Sigmoid colon (tissue), 7 donors: ENCODE measurements around the gene MUC5B. TPM values are rescaled to one million over a fixed set of nuclear protein-coding genes. Genes with fewer than 3 reads are reported as not detected.

Source experiments
- DNase-seq: peaks from one replicate; pipeline ENCODE4 v3.0.0-alpha.2; 2019
- H3K27ac ChIP-seq, 4 donors: fragments of 200-600 bp; sonication (generic); one replicate each; pipeline ENCODE4 v1.5.1; 2016 to 2019; ENCODE audit warnings: mild to moderate bottlenecking in 1 of 4
- H3K27me3 ChIP-seq, 3 donors: fragments of 200-600 bp; sonication (generic); one replicate each; pipeline ENCODE4 v1.5.1; 2019; ENCODE audit warnings: mild to moderate bottlenecking in 1 of 3
- H3K36me3 ChIP-seq, 4 donors: fragments of 200-600 bp; sonication (generic); one replicate each; pipeline ENCODE4 v1.5.1; 2016 to 2019
- H3K4me1 ChIP-seq, 4 donors: fragments of 200-600 bp; sonication (generic); one replicate each; pipeline ENCODE4 v1.5.1; 2017 to 2019
- H3K4me3 ChIP-seq, 4 donors: fragments of 200-600 bp; sonication (generic); one replicate each; pipeline ENCODE4 v1.5.1; 2017 to 2019; ENCODE audit warnings: mild to moderate bottlenecking in 2 of 4, moderate library complexity in 1 of 4
- H3K9me3 ChIP-seq, 4 donors: fragments of 200-600 bp in 3 of 4; sonication (generic) in 3 of 4; one replicate each; pipeline versions ENCODE4 v1.5.1 to v1.6.1; 2013 to 2019
- CTCF ChIP-seq, 4 experiments: fragments of 450-650 bp in 3 of 4; fragments of 200-600 bp in 1 of 4; IDR thresholded peaks; one replicate each; pipeline ENCODE4 v1.5.1; 2016 to 2019; ENCODE audit warnings: antibody characterized with exemption in 4 of 4, mild to moderate bottlenecking in 3 of 4, moderate library complexity in 2 of 4
- EP300 ChIP-seq, 4 donors: sonication (generic); formaldehyde crosslinking; IDR thresholded peaks; one replicate each; pipeline ENCODE4 v1.6.1; 2017; ENCODE audit warnings: antibody characterized with exemption in 4 of 4
- POLR2A ChIP-seq, 2 donors: fragments of 450-650 bp; IDR thresholded peaks; one replicate each; pipeline ENCODE4 v1.6.1; 2016; ENCODE audit warnings: antibody characterized with exemption in 2 of 2, mild to moderate bottlenecking in 2 of 2, moderate library complexity in 2 of 2
- POLR2AphosphoS5 ChIP-seq, 4 donors: sonication (generic); formaldehyde crosslinking; IDR thresholded peaks; one replicate each; pipeline ENCODE4 v1.6.1; 2017; ENCODE audit warnings: antibody characterized with exemption in 4 of 4
- WGBS, 2 donors: extraction: QIAGEN DNeasy Blood & Tissue Kit; methylation state at CpG; one replicate each; pipeline ENCODE4 v1.1.7; 2013; 5-methylcytosine and 5-hydroxymethylcytosine counted together
- intact Hi-C: fragments of 100-400 bp; cut with DNase I; formaldehyde crosslinking; loops from one replicate; pipeline ENCODE4 v1.15.1; 2023
- polyA plus RNA-seq, 3 donors: library from polyadenylated mRNA; stranded (reverse); fragments of 200-250 nt; gene quantifications; one replicate each; pipeline ENCODE4 v1.2.3, GENCODE V29; 2013
- total RNA-seq, 4 donors: library from RNA; depleted of rRNA; stranded (reverse); fragments of >200 nt; gene quantifications; one replicate each; pipeline ENCODE4 v1.1.0, GENCODE V29; 2016
- donor health status: healthy with polysubstance abuse.
- donor health status: Bipolar disorder and iron deficiency.
- donor health status: healthy.

The MUC5B gene
- total and polyA plus RNA-seq, 7 donors, result 0.83 to 131 (median 2.8) TPM; not detected in 3

GRCh38 chr11:1307998-1308742 lies 85.3 kb downstream of the MUC5B start:
- intact Hi-C loops, result loop anchor here (5.0 to 10.0 kb wide), 2 partner anchors 74 to 197 kb away; no protein-coding TSS in a partner anchor

GRCh38 chr11:1308743-1309497 lies 86.1 kb downstream of the MUC5B start:
- no peaks in the 10 kb centered on the region for H3K9me3 ChIP-seq
- intact Hi-C loops, result loop anchor here (5.0 to 10.0 kb wide), 2 partner anchors 73 to 196 kb away; no protein-coding TSS in a partner anchor
- peaks cover 0 to 62% (median 55%) of the 10 kb centered on the region in 4 donors for H3K4me1 ChIP-seq
- H3K27ac ChIP-seq, result peak overlapping the region; percentile 93 to 95 (median 94)
- H3K4me3 ChIP-seq, result peak overlapping the region; percentile 75 to 91 (median 87)
- TF ChIP-seq CTCF (IDR thresholded peaks at IDR 0.05), result no peak
- no peak for TF ChIP-seq POLR2A (IDR thresholded peaks at IDR 0.05)
- TF ChIP-seq EP300 (IDR thresholded peaks at IDR 0.05), result no peak
- no peak for TF ChIP-seq POLR2AphosphoS5 (IDR thresholded peaks at IDR 0.05)
- DNase-seq, result no peak
- H3K36me3 ChIP-seq, result peaks cover 0 to 11% (median 2%) of the 10 kb centered on the region in 4 donors
- H3K27me3 ChIP-seq, result no peaks in the 10 kb centered on the region
- 1 to 4% methylated on average over 58 of the region's 58 CpGs for WGBS, 2 donors

More at GRCh38 chr11:1307998-1308742, 85.3 kb downstream of the MUC5B start:
- Histone ChIP-seq H3K4me3 (peak overlapping the region; percentile 75 to 91 (median 87)), H3K9me3 (no peaks in the 10 kb centered on the region), H3K27me3 (no peaks in the 10 kb centered on the region), H3K4me1 (peaks cover 0 to 69% (median 63%) of the 10 kb centered on the region in 4 donors), H3K36me3 (peaks cover 0 to 14% (median 2%) of the 10 kb centered on the region in 4 donors), H3K27ac (peak overlapping the region; percentile 93 to 95 (median 94))
- no peak for DNase-seq
- no peak for TF ChIP-seq EP300 (IDR thresholded peaks at IDR 0.05)
- no peak for TF ChIP-seq POLR2AphosphoS5 (IDR thresholded peaks at IDR 0.05)
- TF ChIP-seq CTCF (IDR thresholded peaks at IDR 0.05), result no peak
- no peak for TF ChIP-seq POLR2A (IDR thresholded peaks at IDR 0.05)
- 69 to 81% methylated on average over 21 of the region's 21 CpGs for WGBS, 2 donors

- Histone ChIP-seq H3K36me3 (peaks cover 0 to 11% (median 2%) of the 10 kb centered on the region in 4 donors), H3K4me1 (peaks cover 0 to 54% (median 48%) of the 10 kb centered on the region in 4 donors), H3K4me3 (peak within 1 kb of the TSS; percentile 75 to 91 (median 87)), H3K9me3 (no peaks in the 10 kb centered on the region), H3K27me3 (no peaks in the 10 kb centered on the region), H3K27ac (peak within 1 kb of the TSS; percentile 93 to 95 (median 94))
- 1 to 3% methylated on average over 97 of the region's 97 CpGs for WGBS, 2 donors
- DNase-seq, result peak; percentile 98
- intact Hi-C loops, result loop anchor here (2.0 to 10.0 kb wide), 4 partner anchors 25 to 195 kb away; no protein-coding TSS in a partner anchor
- TF ChIP-seq EP300 (IDR thresholded peaks at IDR 0.05) (no peak), CTCF (IDR thresholded peaks at IDR 0.05) (no peak), POLR2A (IDR thresholded peaks at IDR 0.05) (peak; percentile 76 to 84), POLR2AphosphoS5 (IDR thresholded peaks at IDR 0.05) (peak; percentile 84 to 94 (median 92))
Measured at GRCh38 chr11:1309498-1310317, 86.8 kb downstream of the MUC5B start, which contains the start of gene TOLLIP. Gene TOLLIP (minus strand): TSS chr11:1309632. CDS start chr11:1309498, 134 bp downstream.

- Histone ChIP-seq H3K27ac (peak overlapping the region; percentile 93 to 95 (median 94)), H3K4me3 (peak overlapping the region; percentile 56 to 91 (median 87)), H3K36me3 (peaks cover 0 to 8% (median 2%) of the 10 kb centered on the region in 4 donors), H3K27me3 (no peaks in the 10 kb centered on the region), H3K4me1 (peaks cover 0 to 48% (median 42%) of the 10 kb centered on the region in 4 donors), H3K9me3 (no peaks in the 10 kb centered on the region)
- 21 to 60% methylated on average over 18 of the region's 18 CpGs for WGBS, 2 donors
- TF ChIP-seq CTCF (IDR thresholded peaks at IDR 0.05), result no peak
- TF ChIP-seq EP300 (IDR thresholded peaks at IDR 0.05), result no peak
- TF ChIP-seq POLR2A (IDR thresholded peaks at IDR 0.05), result no peak
- DNase-seq, result no peak
- intact Hi-C loops, result loop anchor here (2.0 to 5.0 kb wide), 2 partner anchors 24 to 48 kb away; no protein-coding TSS in a partner anchor
Measured at GRCh38 chr11:1310318-1310687, 87.4 kb downstream of the MUC5B start.
